Mesenchymal stem cell (in vitro differentiated cells and primary cell): ENCODE data around the gene RSBN1L.
"Not testable (repeated sequence)": the region's sequence is repeated elsewhere in the genome, so short reads cannot be mapped to it uniquely, and the experiment has no call there.

Source experiments
- DNase-seq: peaks from one replicate; pipeline ENCODE4 v3.0.0-alpha.2; 2013
- H2AFZ ChIP-seq: one replicate; pipeline ENCODE4 v1.6.1; 2013; ENCODE audit warnings: low read depth, mild to moderate bottlenecking, control low read depth, inconsistent platforms, low read length, moderate library complexity
- H2AK5ac ChIP-seq: 2 replicates; pipeline ENCODE4 v1.6.1; 2013; ENCODE audit warnings: low read length, moderate library complexity, mild to moderate bottlenecking, inconsistent platforms; ENCODE audit not compliant: severe bottlenecking
- H2BK120ac ChIP-seq: one replicate; pipeline ENCODE4 v1.6.1; 2013; ENCODE audit warnings: low read depth, mild to moderate bottlenecking, inconsistent platforms, low read length, moderate library complexity
- H2BK12ac ChIP-seq, 2 experiments: one replicate each; pipeline ENCODE4 v1.6.1; 2013; ENCODE audit warnings: inconsistent platforms in 2 of 2, low read length in 2 of 2, mild to moderate bottlenecking in 2 of 2, moderate library complexity in 2 of 2, control low read depth in 1 of 2
- H2BK15ac ChIP-seq: one replicate; pipeline ENCODE4 v1.6.1; 2013; ENCODE audit warnings: mild to moderate bottlenecking, low read depth, inconsistent platforms; ENCODE audit not compliant: poor library complexity, severe bottlenecking
- H2BK5ac ChIP-seq: 2 replicates; pipeline ENCODE4 v1.6.1; 2013; ENCODE audit warnings: low read depth, mild to moderate bottlenecking, low read length, control low read depth, inconsistent platforms; ENCODE audit not compliant: poor library complexity, severe bottlenecking
- H3K14ac ChIP-seq, 2 experiments: one replicate each; pipeline ENCODE4 v1.6.1; 2013; ENCODE audit warnings: inconsistent platforms in 2 of 2, low read length in 2 of 2, control low read depth in 1 of 2, mild to moderate bottlenecking in 1 of 2, moderate library complexity in 1 of 2
- H3K18ac ChIP-seq, 2 experiments: one replicate each; pipeline ENCODE4 v1.6.1; 2013; ENCODE audit warnings: inconsistent platforms in 2 of 2, low read length in 2 of 2, control low read depth in 1 of 2, low read depth in 1 of 2, mild to moderate bottlenecking in 1 of 2
- H3K23ac ChIP-seq, 2 experiments: one replicate each; pipeline ENCODE4 v1.6.1; 2013; ENCODE audit warnings: inconsistent platforms in 2 of 2, low read length in 2 of 2, mild to moderate bottlenecking in 2 of 2, moderate library complexity in 2 of 2, control low read depth in 1 of 2
- H3K27ac ChIP-seq: 2 replicates; pipeline ENCODE4 v1.5.1; 2013; ENCODE audit warnings: mild to moderate bottlenecking, moderate library complexity, low read length, control low read depth, inconsistent platforms; ENCODE audit not compliant: poor library complexity, severe bottlenecking
- H3K27me3 ChIP-seq, 2 experiments: 2 replicates each; pipeline versions ENCODE4 v1.6.1 to v1.7.0; 2013; ENCODE audit warnings: low read length in 2 of 2, mild to moderate bottlenecking in 2 of 2, moderate library complexity in 2 of 2, control low read depth in 1 of 2, inconsistent platforms in 1 of 2; ENCODE audit not compliant: control insufficient read depth in 1 of 2, insufficient read depth in 1 of 2
- H3K36me3 ChIP-seq, 2 experiments: 2 replicates each; pipeline versions ENCODE4 v1.6.1 to v1.7.0; 2013; ENCODE audit warnings: low read length in 2 of 2, control low read depth in 1 of 2, inconsistent platforms in 1 of 2, low read depth in 1 of 2, mild to moderate bottlenecking in 1 of 2; ENCODE audit not compliant: insufficient read depth in 2 of 2, control insufficient read depth in 1 of 2
- H3K4ac ChIP-seq, 2 experiments: one replicate each; pipeline ENCODE4 v1.6.1; 2013; ENCODE audit warnings: inconsistent platforms in 2 of 2, low read length in 2 of 2, mild to moderate bottlenecking in 2 of 2, moderate library complexity in 2 of 2, control low read depth in 1 of 2, low read depth in 1 of 2
- H3K4me1 ChIP-seq: 2 replicates; pipeline ENCODE4 v1.6.1; 2013; ENCODE audit warnings: low read depth, low read length, control low read depth; ENCODE audit not compliant: control insufficient read depth, insufficient read depth
- H3K4me2 ChIP-seq: 2 replicates; pipeline ENCODE4 v1.6.1; 2013; ENCODE audit warnings: low read length, mild to moderate bottlenecking, inconsistent platforms; ENCODE audit not compliant: poor library complexity, severe bottlenecking
- H3K4me3 ChIP-seq, 2 experiments: 2 replicates each; pipeline versions ENCODE4 v1.5.1 to v1.7.0; 2013; ENCODE audit warnings: low read length in 2 of 2, mild to moderate bottlenecking in 2 of 2, control low read depth in 1 of 2, low read depth in 1 of 2; ENCODE audit not compliant: insufficient read depth in 1 of 2
- H3K79me1 ChIP-seq: replicated peaks from 2 replicates; pipeline ENCODE4 v1.6.1; 2013; ENCODE audit warnings: mild to moderate bottlenecking, control low read depth, low read length, inconsistent platforms; ENCODE audit not compliant: poor library complexity, severe bottlenecking
- H3K9ac ChIP-seq: 2 replicates; pipeline ENCODE4 v1.7.0; 2013; ENCODE audit warnings: mild to moderate bottlenecking, low read length, moderate library complexity
- H3K9me3 ChIP-seq: 2 replicates; pipeline ENCODE4 v1.7.0; 2013; ENCODE audit warnings: mild to moderate bottlenecking, low read length; ENCODE audit not compliant: control insufficient read depth
- H4K8ac ChIP-seq: one replicate; pipeline ENCODE4 v1.6.1; 2013; ENCODE audit warnings: inconsistent platforms, mild to moderate bottlenecking, low read length, moderate library complexity
- H4K91ac ChIP-seq: one replicate; pipeline ENCODE4 v1.6.1; 2013; ENCODE audit warnings: mild to moderate bottlenecking, low read length, inconsistent platforms
- WGBS: methylation state at CpG from one replicate; pipeline ENCODE4 v1.1.7; 2013; ENCODE audit warnings: mixed read lengths; 5-methylcytosine and 5-hydroxymethylcytosine counted together

The RSBN1L gene

DNA sequence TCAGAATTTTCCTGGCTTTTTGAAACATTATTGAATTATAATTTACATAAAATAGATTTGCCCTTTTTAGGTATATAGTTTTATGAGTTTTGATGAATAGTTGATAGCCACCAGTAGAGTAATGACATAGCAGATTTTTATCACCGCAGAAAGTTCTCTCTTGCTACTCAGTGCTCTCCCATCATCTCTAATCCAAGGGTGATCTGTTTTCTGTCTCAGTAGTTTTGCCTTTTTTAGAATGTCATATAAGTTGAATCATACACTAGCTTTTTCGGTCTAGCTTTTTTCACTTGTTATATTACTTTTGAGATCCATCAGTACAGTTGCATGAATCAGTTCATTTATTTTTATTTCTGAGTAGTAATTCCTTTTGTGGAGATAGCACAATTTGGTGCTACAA lies 17.9 kb downstream of the RSBN1L start:
- Histone ChIP-seq H3K27ac (no peak overlapping the region), H3K4me3 (no peak overlapping the region), H3K9ac (no peak overlapping the region), H2BK5ac (no peak overlapping the region), H2AK5ac (no peak overlapping the region), H3K36me3 (peaks cover 0 to 13% of the 10 kb centered on the region in 2 experiments), H3K18ac (no peak overlapping the region), H3K4me1 (peaks cover 2% of the 10 kb centered on the region), H2BK120ac (no peak overlapping the region), H2BK12ac (no peak overlapping the region), H3K27me3 (no peaks in the 10 kb centered on the region), H4K91ac (no peak overlapping the region), H3K9me3 (no peaks in the 10 kb centered on the region), H3K4me2 (no peak overlapping the region), H3K14ac (no peak overlapping the region), H3K4ac (no peak overlapping the region), H2AFZ (no peak overlapping the region), H2BK15ac (no peak overlapping the region), H3K23ac (no peak overlapping the region), H4K8ac (no peak overlapping the region), H3K79me1 (peaks cover 11% of the 10 kb centered on the region)
- no CpG with 5 or more reads among the region's 2 CpGs for WGBS
- peak; percentile 72 for DNase-seq

DNA sequence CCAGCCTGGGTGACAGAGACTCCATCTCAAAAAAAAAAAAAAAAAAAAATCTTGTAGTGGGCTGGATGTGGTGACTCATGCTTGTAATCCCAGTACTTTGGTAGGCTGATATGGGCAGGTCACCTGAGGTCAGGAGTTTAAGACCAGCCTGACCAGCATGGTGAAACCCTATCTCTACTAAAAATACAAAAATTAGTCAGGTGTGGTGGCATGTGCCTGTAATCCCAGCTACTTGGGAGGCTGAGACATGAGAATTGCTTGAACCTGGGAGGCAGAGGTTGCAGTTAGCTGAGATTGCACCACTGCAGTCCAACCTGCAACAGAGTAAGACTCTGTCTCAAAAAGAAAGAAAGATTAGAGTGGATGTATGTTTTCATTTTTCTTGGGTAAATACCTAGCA lies 18.7 kb downstream of the RSBN1L start:
- H2AK5ac ChIP-seq, H4K8ac ChIP-seq, H2BK5ac ChIP-seq, H3K4me2 ChIP-seq, H2AFZ ChIP-seq, H2BK15ac ChIP-seq, H3K14ac ChIP-seq, H2BK12ac ChIP-seq, H4K91ac ChIP-seq, H3K23ac ChIP-seq, H3K9ac ChIP-seq, H2BK120ac ChIP-seq, H3K27ac ChIP-seq, H3K4me3 ChIP-seq, H3K27me3 ChIP-seq, H3K9me3 ChIP-seq, H3K18ac ChIP-seq, H3K4ac ChIP-seq, H3K4me1 ChIP-seq: not testable (repeated sequence)
- peaks cover 14% of the 10 kb centered on the region for H3K79me1 ChIP-seq
- peak; percentile 52 for DNase-seq
- peaks cover 0 to 12% of the 10 kb centered on the region in 2 experiments for H3K36me3 ChIP-seq

DNA sequence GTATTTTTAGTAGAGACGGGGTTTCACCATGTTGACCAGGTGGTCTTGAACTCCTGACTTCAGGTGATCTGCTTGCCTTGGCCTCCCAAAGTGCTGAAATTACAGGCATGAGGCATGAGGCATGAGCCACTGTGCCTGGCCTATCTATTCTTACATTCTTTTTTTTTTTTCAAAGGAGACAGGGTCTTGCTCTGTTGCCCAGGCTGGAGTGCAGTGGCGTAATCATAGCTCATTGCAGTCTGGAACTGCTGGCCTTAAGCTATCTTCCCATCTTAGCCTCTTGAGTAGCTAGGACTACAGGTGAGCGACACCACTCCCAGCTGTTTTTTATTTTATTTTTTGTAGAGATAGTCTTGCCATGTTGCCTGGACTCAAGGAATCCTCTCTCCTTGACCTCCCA lies 20.5 kb downstream of the RSBN1L start:
- DNase-seq: no peak
- H3K79me1 ChIP-seq: peaks cover 14% of the 10 kb centered on the region
- no peak overlapping the region for H3K4me3 ChIP-seq
- H4K8ac ChIP-seq: no peak overlapping the region
- no peak overlapping the region for H3K14ac ChIP-seq
- H2BK12ac ChIP-seq: no peak overlapping the region
- no peaks in the 10 kb centered on the region for H3K4me1 ChIP-seq
- 100% methylated on average over 2 of the region's 3 CpGs for WGBS
- no peak overlapping the region for H3K4me2 ChIP-seq
- H3K4ac ChIP-seq: no peak overlapping the region
- no peak overlapping the region for H2BK120ac ChIP-seq
- no peak overlapping the region for H2BK15ac ChIP-seq
- peaks cover 0 to under 1% of the 10 kb centered on the region in 2 experiments for H3K36me3 ChIP-seq
- H3K27me3 ChIP-seq: no peaks in the 10 kb centered on the region
- H3K9ac ChIP-seq: no peak overlapping the region
- H3K18ac ChIP-seq: no peak overlapping the region
- no peak overlapping the region for H3K27ac ChIP-seq
- no peak overlapping the region for H2BK5ac ChIP-seq
- H2AFZ ChIP-seq: no peak overlapping the region
- H3K23ac ChIP-seq: no peak overlapping the region
- no peak overlapping the region for H2AK5ac ChIP-seq
- H3K9me3 ChIP-seq: no peaks in the 10 kb centered on the region
- H4K91ac ChIP-seq: no peak overlapping the region

DNA sequence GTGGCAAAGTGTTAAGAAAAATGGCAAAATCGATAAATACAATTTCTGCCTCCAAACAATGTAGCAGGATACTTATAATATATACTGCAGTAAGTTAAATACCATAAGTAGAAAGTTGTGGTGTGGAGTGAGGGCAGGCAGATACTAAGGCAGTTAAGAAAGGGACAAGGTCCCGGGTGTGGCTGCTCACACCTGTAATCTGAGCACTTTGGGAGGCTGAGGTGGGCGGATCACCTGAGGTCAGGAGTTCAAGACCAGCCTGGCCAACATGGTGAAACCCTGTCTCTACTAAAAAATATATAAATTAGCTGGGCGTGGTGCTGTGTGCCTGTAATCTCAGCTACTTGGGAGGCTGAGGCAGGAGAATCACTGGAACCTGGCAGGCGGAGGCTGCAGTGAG lies 21.3 kb downstream of the RSBN1L start:
- H3K4ac ChIP-seq, H2BK15ac ChIP-seq, H3K4me2 ChIP-seq, H2BK12ac ChIP-seq, H3K36me3 ChIP-seq, H2AFZ ChIP-seq, H2AK5ac ChIP-seq, H3K4me3 ChIP-seq, H3K27ac ChIP-seq, H3K9me3 ChIP-seq, H4K8ac ChIP-seq, H3K23ac ChIP-seq, H3K14ac ChIP-seq, H3K4me1 ChIP-seq, DNase-seq, H2BK5ac ChIP-seq, H3K9ac ChIP-seq, H2BK120ac ChIP-seq, H4K91ac ChIP-seq, H3K27me3 ChIP-seq, H3K18ac ChIP-seq: not testable (repeated sequence)
- peaks cover 14% of the 10 kb centered on the region for H3K79me1 ChIP-seq
- WGBS: 99% methylated on average over 4 of the region's 5 CpGs
